NCI-H510A (cell line): ENCODE data around the gene THBD.

Experiments
- DNase-seq: peaks from one replicate; lab custom pipeline; 2025; lab: John Stamatoyannopoulos, UW

Gene THBD

DNA sequence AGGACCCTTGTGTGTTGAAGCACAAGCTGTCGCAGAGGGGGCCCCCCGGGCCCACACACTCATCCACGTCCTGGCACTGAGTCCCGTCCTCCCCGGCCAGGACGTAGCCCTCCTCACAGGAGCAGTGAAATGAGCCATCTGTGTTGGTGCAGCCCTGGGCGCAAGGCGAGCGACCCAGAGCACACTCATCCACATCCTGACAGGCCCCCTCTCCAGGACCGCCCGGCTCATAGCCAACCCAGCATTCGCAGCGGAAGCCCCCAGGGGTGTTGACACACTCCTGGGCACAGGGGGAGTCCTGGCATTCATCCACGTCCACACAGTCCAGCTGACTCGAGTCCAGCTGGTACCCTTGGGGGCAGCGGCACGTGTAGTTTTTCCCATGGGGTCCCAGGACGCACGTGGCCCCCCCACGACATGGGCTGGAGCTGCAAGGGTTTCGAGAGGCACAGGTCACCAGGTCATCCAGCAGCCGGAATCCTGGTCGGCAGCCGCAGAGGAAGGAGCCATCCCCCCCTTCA, 35.4 kb upstream of the THBD start:
- no peak for DNase-seq

- no peak for DNase-seq
Measured at GRCh38 chr20:23084282-23084844, 34.9 kb upstream of the THBD start.

DNA sequence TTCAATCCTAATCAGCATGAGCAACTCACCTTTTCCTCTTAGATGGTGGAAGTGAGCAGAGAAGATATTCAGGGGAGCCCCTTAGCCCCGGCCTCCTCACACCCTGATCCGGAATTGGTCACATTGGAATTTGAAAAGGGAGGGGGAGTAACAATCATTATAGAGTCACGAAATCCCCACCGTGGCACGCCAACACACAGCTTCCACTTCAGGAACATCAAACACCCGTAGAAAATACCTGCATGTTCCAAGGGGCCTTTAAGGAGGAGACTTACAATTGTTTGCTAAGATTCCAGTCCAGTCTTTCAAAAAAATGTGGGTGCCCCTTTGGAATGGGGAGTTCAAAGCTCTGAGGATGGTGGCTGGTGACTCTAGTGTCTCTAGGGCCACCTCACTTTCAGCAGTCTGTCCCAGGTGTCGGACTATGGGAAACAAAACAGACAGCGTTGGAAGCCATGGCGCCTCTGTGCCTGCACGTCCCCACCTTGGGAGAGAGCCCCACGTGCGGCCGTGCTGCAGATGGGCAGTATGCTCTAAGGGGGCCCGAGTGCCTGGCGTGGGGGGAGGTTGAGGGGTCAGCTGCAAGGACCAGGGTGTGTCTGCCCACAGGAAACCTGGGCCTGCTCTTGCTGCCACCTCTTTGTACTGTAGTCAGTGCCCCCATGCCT, 34.2 kb upstream of the THBD start:
- no peak for DNase-seq

DNA sequence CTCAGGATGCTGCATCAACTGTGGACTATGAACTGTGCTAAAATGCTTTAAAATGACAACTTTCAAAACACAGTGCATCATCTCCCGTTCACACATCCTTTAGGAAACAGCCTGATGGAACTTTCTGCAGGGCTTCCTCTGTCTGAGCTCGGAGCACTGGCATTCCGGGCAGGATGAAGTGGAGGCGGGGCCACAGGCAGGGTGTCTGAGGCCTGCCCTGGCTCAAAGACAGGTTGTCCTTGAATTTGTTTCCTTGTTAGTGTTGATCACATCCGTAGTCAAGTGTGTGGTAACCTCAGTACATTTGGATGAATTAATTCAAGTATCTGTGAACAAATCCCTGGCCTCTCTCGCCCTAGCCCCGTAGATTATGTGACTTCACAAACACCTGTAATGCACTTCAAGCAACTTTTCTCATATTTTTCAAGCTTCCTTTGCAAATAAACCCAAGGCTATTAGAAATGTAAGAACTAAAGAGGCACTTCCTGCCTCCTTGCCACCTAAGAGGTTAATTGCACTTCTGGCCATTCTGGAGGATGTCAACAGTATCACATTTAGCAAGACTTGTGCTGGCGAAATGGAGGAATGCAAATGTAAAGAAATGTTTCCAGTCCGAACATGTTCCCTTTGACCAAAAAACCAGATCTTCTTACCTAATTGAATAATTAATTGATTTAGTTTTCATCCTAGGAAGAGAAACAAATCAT, 33.5 kb upstream of the THBD start:
- peak; percentile 62 for DNase-seq

GRCh38 chr20:23081263-23081819, 31.9 kb upstream of the THBD start:
- DNase-seq: no peak

GRCh38 chr20:23080521-23080920, 31.0 kb upstream of the THBD start:
- DNase-seq: no peak

GRCh38 chr20:23079926-23080325, 30.5 kb upstream of the THBD start:
- DNase-seq: no peak

DNA sequence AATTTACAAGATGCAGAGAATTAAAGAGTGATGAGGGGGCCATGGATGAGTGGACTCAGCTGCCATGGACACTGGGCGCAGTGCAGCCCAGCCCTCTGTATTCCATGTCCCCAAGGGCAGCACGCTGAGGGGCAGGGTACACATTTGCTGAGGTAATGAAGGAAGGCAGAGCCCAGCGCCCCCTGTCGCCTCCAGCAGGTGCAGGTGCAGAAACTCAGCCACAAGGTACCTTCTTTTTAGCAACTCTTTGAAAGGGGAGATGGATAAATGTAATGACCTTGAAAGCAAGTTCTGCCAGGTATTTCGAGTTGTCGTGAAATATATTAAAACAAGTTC, 29.5 kb upstream of the THBD start:
- no peak for DNase-seq

DNA sequence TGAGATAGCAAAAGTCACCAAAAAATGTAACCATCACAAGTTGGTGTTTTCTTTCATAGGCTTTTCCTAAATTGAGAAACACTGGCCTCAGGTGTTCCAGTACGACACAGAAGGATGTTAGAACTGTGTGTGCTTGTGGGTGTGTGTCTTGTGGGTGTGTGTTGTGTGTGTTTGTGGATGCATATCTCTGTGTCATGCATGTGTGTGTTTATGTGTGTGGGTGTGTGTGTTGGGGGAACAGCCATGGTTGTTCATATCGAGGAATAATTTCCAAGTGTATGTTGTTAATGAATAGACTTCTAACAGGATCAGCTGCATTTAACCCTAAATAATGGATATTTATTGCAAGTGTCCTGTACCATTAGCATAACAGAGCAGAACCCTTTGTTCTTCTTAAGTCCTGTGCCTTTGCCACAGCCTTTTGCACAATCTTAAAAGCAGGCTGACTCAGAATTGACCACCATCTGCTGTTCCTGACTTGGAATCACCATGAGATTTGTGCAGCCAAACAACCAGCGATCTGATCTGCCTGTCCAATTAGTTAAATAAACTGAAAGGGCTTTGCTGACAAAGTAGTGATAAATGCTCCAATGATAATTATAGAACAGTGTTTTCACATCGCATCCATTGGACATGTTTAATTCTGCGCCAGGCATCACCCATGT, 29.0 kb upstream of the THBD start:
- no peak for DNase-seq

DNA sequence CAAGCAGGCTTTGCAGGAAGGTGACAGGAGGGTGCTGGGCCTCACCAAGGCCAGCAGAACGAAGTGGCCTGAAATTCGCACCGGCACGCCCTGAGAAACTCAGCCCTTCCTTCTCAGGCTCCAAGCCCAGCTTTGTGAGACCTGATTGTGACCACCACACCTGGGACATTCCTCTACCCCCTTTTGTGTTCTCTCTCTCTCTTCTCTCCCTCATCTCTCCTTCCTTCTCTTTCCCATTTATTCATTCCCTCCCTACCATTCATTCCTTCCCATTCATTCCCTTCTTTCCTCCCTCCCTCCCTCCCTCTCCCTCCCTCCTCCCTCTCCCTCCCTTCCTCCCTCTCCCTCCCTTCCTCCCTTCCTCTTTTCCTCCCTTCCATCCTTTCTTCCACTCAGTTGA, 27.8 kb upstream of the THBD start:
- no peak for DNase-seq

DNA sequence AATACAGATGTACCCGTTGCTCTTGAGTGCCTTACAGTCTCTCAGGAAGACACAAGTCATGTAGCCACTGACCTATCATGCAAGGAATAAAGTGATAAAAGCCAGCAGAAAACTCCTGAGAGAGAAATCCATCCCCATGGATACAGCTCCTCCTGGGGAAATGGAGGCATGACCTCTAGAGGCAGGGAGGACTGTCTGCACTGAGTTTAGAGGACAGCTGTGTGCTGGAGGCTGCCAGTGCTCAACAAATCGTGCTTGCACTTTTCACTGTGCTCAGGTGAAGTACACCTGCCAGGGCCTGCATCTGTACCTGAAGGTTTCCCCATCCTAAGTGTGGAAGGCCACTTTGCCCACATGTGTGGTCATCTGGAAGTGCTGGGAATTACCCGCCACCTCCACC, 24.6 kb upstream of the THBD start:
- DNase-seq: no peak

GRCh38 chr20:23072892-23073586, 23.6 kb upstream of the THBD start:
- DNase-seq: no peak

DNA sequence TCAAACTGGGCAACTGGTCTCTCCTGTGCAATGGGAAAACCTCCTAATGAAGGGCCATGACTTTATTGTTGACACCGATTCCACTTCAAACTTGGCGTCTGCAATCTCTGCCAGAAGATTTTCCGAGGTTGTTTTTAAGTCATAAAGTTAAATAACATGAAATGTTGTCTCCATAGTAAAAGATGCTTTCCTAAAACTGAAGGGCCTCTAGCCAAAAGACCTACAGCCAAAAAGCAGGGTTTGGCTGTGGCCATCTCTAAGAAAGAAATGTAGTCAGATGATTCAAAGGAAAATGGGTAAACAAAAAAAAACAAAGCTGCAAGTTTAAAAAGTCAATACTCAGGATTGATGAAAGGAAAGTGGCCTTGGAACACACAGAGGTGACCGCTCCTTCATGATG, 22.5 kb upstream of the THBD start:
- DNase-seq: no peak

DNA sequence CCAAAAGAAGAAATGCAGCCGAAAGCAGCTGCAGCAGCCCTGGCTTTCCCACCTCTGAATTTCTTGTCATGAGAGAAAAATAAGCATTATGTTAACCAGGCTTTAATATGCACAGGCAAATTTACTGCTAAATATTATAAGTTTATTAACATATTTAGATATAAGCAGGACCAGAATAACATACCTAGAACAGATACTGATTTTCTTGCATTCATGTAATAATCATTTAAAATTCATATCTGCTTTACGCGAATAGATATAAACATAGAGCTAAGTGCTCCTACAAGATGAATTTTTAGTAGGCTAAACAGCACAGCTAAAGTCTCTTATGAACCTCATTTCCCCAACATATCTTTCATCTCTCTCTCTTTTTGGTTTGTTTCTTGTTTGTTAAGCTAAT, 21.9 kb upstream of the THBD start:
- DNase-seq: no peak

GRCh38 chr20:23069108-23069507, 19.6 kb upstream of the THBD start:
- no peak for DNase-seq

DNA sequence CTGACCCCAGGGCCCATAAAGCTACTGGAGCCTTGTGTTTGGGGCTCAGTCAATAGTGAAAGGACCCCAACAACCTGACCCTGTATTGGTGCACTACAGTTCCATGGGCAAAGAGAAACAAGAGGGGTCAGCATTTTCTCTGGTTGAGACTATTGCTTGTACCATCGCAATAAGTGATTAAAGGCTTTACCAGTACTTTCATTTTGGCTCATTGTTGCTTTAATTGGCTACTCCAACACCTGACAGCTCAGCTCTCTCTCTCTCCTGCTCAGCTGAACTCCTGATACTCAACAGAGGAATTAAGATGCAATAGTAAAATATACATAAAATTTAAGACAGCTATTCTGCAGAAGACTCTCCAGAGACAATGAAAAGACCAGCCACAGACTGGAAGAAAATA, 18.8 kb upstream of the THBD start:
- no peak for DNase-seq

- DNase-seq: no peak
Measured at GRCh38 chr20:23066772-23067171, 17.3 kb upstream of the THBD start.

- no peak for DNase-seq
Measured at GRCh38 chr20:23065266-23066201, 16.1 kb upstream of the THBD start.

DNA sequence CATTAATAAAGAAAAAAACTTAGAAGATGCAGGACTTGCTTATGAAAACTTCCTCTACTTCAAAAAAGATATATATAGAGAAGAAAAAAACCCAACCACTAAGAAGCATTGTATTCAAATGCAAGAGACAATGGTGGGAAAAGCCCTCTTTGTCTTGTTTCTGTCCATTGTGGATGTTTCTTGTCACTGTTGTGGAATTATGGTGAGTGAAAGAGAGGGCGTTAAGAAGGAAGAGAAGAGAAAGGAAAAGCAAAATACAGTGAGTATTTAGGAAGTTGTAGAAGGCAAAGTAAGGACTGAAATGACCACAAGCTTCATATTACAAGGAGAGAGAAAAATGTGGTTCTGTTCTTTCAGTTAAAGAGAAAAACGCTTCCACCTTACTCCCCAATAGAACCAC, 14.1 kb upstream of the THBD start:
- no peak for DNase-seq

GRCh38 chr20:23063168-23063567, 13.7 kb upstream of the THBD start:
- DNase-seq: no peak

- no peak for DNase-seq
Measured at GRCh38 chr20:23062632-23063031, 13.2 kb upstream of the THBD start.
